ENCODE measurements around the gene TOP1. TPM values are rescaled to one million over a fixed set of nuclear protein-coding genes. Genes with fewer than 3 reads are reported as not detected.

TOP1 gene
- total RNA-seq, 1 experiment from 2014 or later: 81.8 TPM

- TF ChIP-seq HMGA2 (CRISPR knock-in tag; IDR thresholded peaks at IDR 0.05) (no peak), ZNF138 (CRISPR knock-in tag; conservative IDR thresholded peaks at IDR 0.05) (no peak), PRDM15 (CRISPR knock-in tag; IDR thresholded peaks at IDR 0.05) (no peak), ATF1 (CRISPR knock-in tag; IDR thresholded peaks at IDR 0.05) (no peak), ZSCAN18 (CRISPR knock-in tag; IDR thresholded peaks at IDR 0.05) (no peak), ZNF232 (CRISPR knock-in tag; IDR thresholded peaks at IDR 0.05) (no peak), ZNF281 (CRISPR knock-in tag; IDR thresholded peaks at IDR 0.05) (peak; percentile 52; the same call in 1 of the 2 replicates), KAT7 (CRISPR knock-in tag; IDR thresholded peaks at IDR 0.05; ENCODE audit: borderline replicate concordance) (peak; percentile 48; the same call in 1 of the 2 replicates), IRF2 (CRISPR knock-in tag; IDR thresholded peaks at IDR 0.05; ENCODE audit: borderline replicate concordance, low read depth) (no peak), JUN (CRISPR knock-in tag; IDR thresholded peaks at IDR 0.05) (peak; percentile 18; the same call in 1 of the 2 replicates), ELF4 (CRISPR knock-in tag; IDR thresholded peaks at IDR 0.05; ENCODE audit: low read depth) (peak; percentile 17; the same call in 1 of the 2 replicates), SMAD4 (CRISPR knock-in tag; IDR thresholded peaks at IDR 0.05) (no peak), ZNF423 (CRISPR knock-in tag; IDR thresholded peaks at IDR 0.05) (no peak), FOXP4 (CRISPR knock-in tag; IDR thresholded peaks at IDR 0.05) (no peak; the same call in 1 of the 2 replicates), OVOL2 (CRISPR knock-in tag; IDR thresholded peaks at IDR 0.05; ENCODE audit: borderline replicate concordance) (no peak), ZNF219 (CRISPR knock-in tag; IDR thresholded peaks at IDR 0.05; ENCODE audit: borderline replicate concordance) (no peak), SMAD3 (CRISPR knock-in tag; IDR thresholded peaks at IDR 0.05; ENCODE audit: borderline replicate concordance) (no peak), PREB (CRISPR knock-in tag; IDR thresholded peaks at IDR 0.05; ENCODE audit: borderline replicate concordance) (0 out of 2 replicates have a peak, but pooled peaks have one; percentile 32), ATF3 (CRISPR knock-in tag; conservative IDR thresholded peaks at IDR 0.05) (no peak), TEAD1 (CRISPR knock-in tag; IDR thresholded peaks at IDR 0.05) (peak; percentile 48; the same call in 1 of the 2 replicates)
Measured at GRCh38 chr20:41137614-41138474, 109.2 kb downstream of the TOP1 start (continued).

All from WTC11 (cell line).